ENCODE results near the gene CTSH. TPM values are rescaled to one million over a fixed set of nuclear protein-coding genes. Genes with fewer than 3 reads are reported as not detected.
A peak's percentile ranks its signal among the peaks of the same experiment; 100 is the strongest.
"Not testable (repeated sequence)": the region's sequence is repeated elsewhere in the genome, so short reads cannot be mapped to it uniquely, and the experiment has no call there.

Gene CTSH
- total and polyA plus RNA-seq, 2 donors from 2014 or later, result 201 to 1,628 TPM

DNA sequence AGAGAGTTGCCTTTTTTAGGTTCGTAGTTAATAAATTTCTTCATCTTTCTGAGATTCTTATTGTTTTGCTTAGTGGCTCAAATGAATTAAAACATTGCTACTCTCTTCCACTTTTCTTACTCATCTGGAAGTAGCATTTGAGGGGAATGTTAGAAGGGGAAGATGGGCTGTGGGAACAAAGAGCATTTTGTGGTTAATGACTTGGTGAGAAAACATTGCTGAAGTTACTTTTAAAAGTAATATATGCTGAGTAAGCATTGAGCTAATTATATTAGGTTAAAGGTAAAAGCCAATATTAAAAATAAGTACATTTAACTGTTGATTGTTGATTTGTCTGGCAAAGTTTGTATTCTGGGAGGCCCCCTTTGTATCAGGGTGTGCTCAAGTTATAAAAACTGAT, 66.5 kb downstream of the CTSH start:
- DNase-seq (no peak), FAIRE-seq (no peak)
- TF ChIP-seq, protein P1, sequence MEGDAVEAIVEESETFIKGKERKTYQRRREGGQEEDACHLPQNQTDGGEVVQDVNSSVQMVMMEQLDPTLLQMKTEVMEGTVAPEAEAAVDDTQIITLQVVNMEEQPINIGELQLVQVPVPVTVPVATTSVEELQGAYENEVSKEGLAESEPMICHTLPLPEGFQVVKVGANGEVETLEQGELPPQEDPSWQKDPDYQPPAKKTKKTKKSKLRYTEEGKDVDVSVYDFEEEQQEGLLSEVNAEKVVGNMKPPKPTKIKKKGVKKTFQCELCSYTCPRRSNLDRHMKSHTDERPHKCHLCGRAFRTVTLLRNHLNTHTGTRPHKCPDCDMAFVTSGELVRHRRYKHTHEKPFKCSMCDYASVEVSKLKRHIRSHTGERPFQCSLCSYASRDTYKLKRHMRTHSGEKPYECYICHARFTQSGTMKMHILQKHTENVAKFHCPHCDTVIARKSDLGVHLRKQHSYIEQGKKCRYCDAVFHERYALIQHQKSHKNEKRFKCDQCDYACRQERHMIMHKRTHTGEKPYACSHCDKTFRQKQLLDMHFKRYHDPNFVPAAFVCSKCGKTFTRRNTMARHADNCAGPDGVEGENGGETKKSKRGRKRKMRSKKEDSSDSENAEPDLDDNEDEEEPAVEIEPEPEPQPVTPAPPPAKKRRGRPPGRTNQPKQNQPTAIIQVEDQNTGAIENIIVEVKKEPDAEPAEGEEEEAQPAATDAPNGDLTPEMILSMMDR (IDR thresholded peaks at IDR 0.05; ENCODE audit: borderline replicate concordance, extremely low read depth, insufficient read depth), result no peak
- Histone ChIP-seq H3K9me3 (ENCODE audit: control insufficient read depth in 2 of 3, insufficient read depth in 1 of 3, low read length in 3 of 3) (no peaks in the 10 kb centered on the region), H3K4me3 (ENCODE audit: low read length in 3 of 3) (peak overlapping the region in 1 of 3 donors; percentile 21), H3K36me3 (ENCODE audit: control insufficient read depth in 2 of 3, insufficient read depth in 3 of 3, low read length in 3 of 3) (peaks cover 0 to 3% (median 1%) of the 10 kb centered on the region in 3 donors), H3K27me3 (ENCODE audit: control insufficient read depth, insufficient read depth, low read length) (no peaks in the 10 kb centered on the region), H3K9ac (ENCODE audit: low read length in 3 of 3) (peak overlapping the region in 1 of 3 donors; percentile 22), H3K27ac (ENCODE audit: low read depth in 2 of 2, low read length in 2 of 2) (no peak overlapping the region), H3K4me1 (ENCODE audit: control insufficient read depth in 2 of 3, insufficient read depth in 2 of 3, low read depth in 1 of 3, low read length in 3 of 3) (peaks cover 4 to 21% (median 16%) of the 10 kb centered on the region in 3 donors)
- intact Hi-C loops (cut with DNase I), result no loop called here

DNA sequence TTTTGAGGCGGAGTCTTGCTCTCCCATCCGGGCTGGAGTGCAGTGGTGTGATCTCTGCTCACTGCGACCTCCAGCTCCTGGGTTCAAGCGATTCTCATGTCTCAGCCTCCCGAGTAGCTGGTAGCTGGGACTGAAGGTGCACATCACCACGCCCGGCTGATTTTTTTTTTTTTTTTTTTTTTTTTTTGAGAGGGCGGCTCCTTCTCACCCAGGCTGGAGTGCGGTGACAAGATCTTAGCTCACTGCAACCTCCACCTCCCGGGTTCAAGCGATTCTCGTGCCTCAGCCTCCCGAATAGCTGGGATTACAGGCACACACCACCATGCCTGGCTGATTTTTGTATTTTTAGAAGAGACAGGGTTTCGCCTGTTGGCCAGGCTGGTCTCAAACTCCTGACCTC, 67.9 kb downstream of the CTSH start:
- H3K27ac ChIP-seq (ENCODE audit: low read depth in 2 of 2, low read length in 2 of 2); FAIRE-seq; H3K27me3 ChIP-seq (ENCODE audit: control insufficient read depth, insufficient read depth, low read length); intact Hi-C loops (cut with DNase I); H3K36me3 ChIP-seq (ENCODE audit: control insufficient read depth in 2 of 3, insufficient read depth in 3 of 3, low read length in 3 of 3); DNase-seq; H3K9me3 ChIP-seq (ENCODE audit: control insufficient read depth in 2 of 3, insufficient read depth in 1 of 3, low read length in 3 of 3); H3K9ac ChIP-seq (ENCODE audit: low read length in 3 of 3): not testable (repeated sequence)
- H3K4me3 ChIP-seq (ENCODE audit: low read length in 3 of 3), result peak overlapping the region in 1 of 3 donors; percentile 6
- peaks cover 4 to 21% (median 19%) of the 10 kb centered on the region in 3 donors for H3K4me1 ChIP-seq (ENCODE audit: control insufficient read depth in 2 of 3, insufficient read depth in 2 of 3, low read depth in 1 of 3, low read length in 3 of 3)

DNA sequence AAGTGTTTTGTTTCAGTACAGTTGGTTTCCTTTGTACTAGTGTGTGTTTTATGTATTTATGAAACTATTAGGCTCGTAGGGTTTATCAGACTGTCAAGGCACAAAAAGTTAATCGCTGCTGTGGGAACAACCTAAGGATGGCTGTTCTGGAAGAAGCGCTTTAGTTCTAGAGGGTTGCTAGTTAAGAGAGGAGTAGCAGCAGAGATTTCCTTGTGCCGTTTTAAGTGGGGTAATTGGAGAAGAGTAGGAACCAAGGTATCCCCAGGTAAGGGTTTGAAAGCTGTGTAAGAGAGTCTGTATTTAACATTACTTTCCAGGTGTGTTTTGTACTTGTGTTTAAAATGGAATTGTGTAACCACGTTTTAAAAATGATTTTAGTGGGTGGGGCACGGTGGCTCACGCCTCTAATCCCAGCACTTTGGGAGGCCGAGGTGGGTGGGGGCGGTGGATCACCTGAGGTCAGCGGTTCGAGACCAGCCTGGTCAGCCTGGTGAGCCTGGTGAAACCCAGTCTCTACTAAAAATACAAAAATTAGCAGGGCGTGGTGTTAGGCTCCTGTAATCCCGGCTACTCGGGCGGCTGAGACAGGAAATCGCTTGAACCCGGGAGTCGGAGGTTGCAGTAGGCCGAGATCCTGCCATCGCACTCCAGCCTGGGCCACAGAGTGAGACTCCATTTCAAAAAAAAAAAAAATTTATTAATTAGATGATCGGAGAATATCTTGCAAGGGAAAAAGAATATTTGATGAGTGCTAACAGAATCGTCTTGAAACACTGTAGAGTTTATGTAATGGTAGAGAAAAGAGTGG, 69.5 kb downstream of the CTSH start:
- intact Hi-C loops (cut with DNase I), result no loop called here
- no peak for FAIRE-seq
- H3K4me1 ChIP-seq (ENCODE audit: control insufficient read depth in 2 of 3, insufficient read depth in 2 of 3, low read depth in 1 of 3, low read length in 3 of 3), result peaks cover 4 to 19% (median 15%) of the 10 kb centered on the region in 3 donors

More for the DNA sequence above, 69.5 kb downstream of the CTSH start:
- Histone ChIP-seq H3K27ac (ENCODE audit: low read depth in 2 of 2, low read length in 2 of 2) (peak overlapping the region; percentile 1 to 44), H3K4me3 (ENCODE audit: low read length in 3 of 3) (peak overlapping the region; percentile 97 to 99 (median 98)), H3K9ac (ENCODE audit: low read length in 3 of 3) (peak overlapping the region; percentile 59 to 98 (median 96)), H3K36me3 (ENCODE audit: control insufficient read depth in 2 of 3, insufficient read depth in 3 of 3, low read length in 3 of 3) (no peaks in the 10 kb centered on the region), H3K27me3 (ENCODE audit: control insufficient read depth, insufficient read depth, low read length) (no peaks in the 10 kb centered on the region), H3K9me3 (ENCODE audit: control insufficient read depth in 2 of 3, insufficient read depth in 1 of 3, low read length in 3 of 3) (no peaks in the 10 kb centered on the region)
- TF ChIP-seq, protein P1 (IDR thresholded peaks at IDR 0.05; ENCODE audit: borderline replicate concordance, extremely low read depth, insufficient read depth), result no peak
- DNase-seq, result peak in 2 of 5 donors; percentile 20 to 23
